ENCODE measurements around the gene TFB1M.

Gene TFB1M

GRCh38 chr6:155311583-155311982, 2.7 kb downstream of the TFB1M start:
- no peak overlapping the region for H3K4me3 ChIP-seq (ENCODE audit: low read length)

GRCh38 chr6:155311086-155311485, 3.2 kb downstream of the TFB1M start:
- H3K4me3 ChIP-seq (ENCODE audit: low read length), result no peak overlapping the region
- no peaks in the 10 kb centered on the region for H3K9me3 ChIP-seq (ENCODE audit: control insufficient read depth, low read length)
- H3K36me3 ChIP-seq (ENCODE audit: control insufficient read depth, insufficient read depth, low read length), result no peaks in the 10 kb centered on the region

More at GRCh38 chr6:155311583-155311982, 2.7 kb downstream of the TFB1M start:
- Histone ChIP-seq H3K36me3 (ENCODE audit: control insufficient read depth, insufficient read depth, low read length) (no peaks in the 10 kb centered on the region), H3K9ac (ENCODE audit: low read length) (no peak overlapping the region), H3K4me1 (ENCODE audit: control insufficient read depth, insufficient read depth, low read length) (no peaks in the 10 kb centered on the region), H3K27me3 (ENCODE audit: control insufficient read depth, insufficient read depth, low read length) (no peaks in the 10 kb centered on the region), H3K9me3 (ENCODE audit: control insufficient read depth, low read length) (no peaks in the 10 kb centered on the region)

GRCh38 chr6:155310596-155310995, 3.7 kb downstream of the TFB1M start:
- Histone ChIP-seq H3K36me3 (ENCODE audit: control insufficient read depth, insufficient read depth, low read length) (no peaks in the 10 kb centered on the region), H3K9ac (ENCODE audit: low read length) (no peak overlapping the region), H3K4me1 (ENCODE audit: control insufficient read depth, insufficient read depth, low read length) (no peaks in the 10 kb centered on the region), H3K27me3 (ENCODE audit: control insufficient read depth, insufficient read depth, low read length) (no peaks in the 10 kb centered on the region), H3K9me3 (ENCODE audit: control insufficient read depth, low read length) (no peaks in the 10 kb centered on the region), H3K4me3 (ENCODE audit: low read length) (no peak overlapping the region)

More at GRCh38 chr6:155311086-155311485, 3.2 kb downstream of the TFB1M start:
- Histone ChIP-seq H3K4me1 (ENCODE audit: control insufficient read depth, insufficient read depth, low read length) (no peaks in the 10 kb centered on the region), H3K9ac (ENCODE audit: low read length) (no peak overlapping the region), H3K27me3 (ENCODE audit: control insufficient read depth, insufficient read depth, low read length) (no peaks in the 10 kb centered on the region)

GRCh38 chr6:155309150-155309549, 5.1 kb downstream of the TFB1M start:
- Histone ChIP-seq H3K9me3 (ENCODE audit: control insufficient read depth, low read length) (no peaks in the 10 kb centered on the region), H3K9ac (ENCODE audit: low read length) (no peak overlapping the region), H3K36me3 (ENCODE audit: control insufficient read depth, insufficient read depth, low read length) (no peaks in the 10 kb centered on the region), H3K4me1 (ENCODE audit: control insufficient read depth, insufficient read depth, low read length) (no peaks in the 10 kb centered on the region), H3K27me3 (ENCODE audit: control insufficient read depth, insufficient read depth, low read length) (no peaks in the 10 kb centered on the region), H3K4me3 (ENCODE audit: low read length) (no peak overlapping the region)

- H3K27me3 ChIP-seq (ENCODE audit: control insufficient read depth, insufficient read depth, low read length), result no peaks in the 10 kb centered on the region
- H3K4me1 ChIP-seq (ENCODE audit: control insufficient read depth, insufficient read depth, low read length), result no peaks in the 10 kb centered on the region
- H3K9me3 ChIP-seq (ENCODE audit: control insufficient read depth, low read length), result no peaks in the 10 kb centered on the region
- H3K4me3 ChIP-seq (ENCODE audit: low read length), result no peak overlapping the region
- H3K9ac ChIP-seq (ENCODE audit: low read length), result no peak overlapping the region
- H3K36me3 ChIP-seq (ENCODE audit: control insufficient read depth, insufficient read depth, low read length), result no peaks in the 10 kb centered on the region
These were observed 7.3 kb downstream of the TFB1M start for GRCh38 chr6:155306958-155307357.

GRCh38 chr6:155303361-155303870, 10.9 kb downstream of the TFB1M start:
- no peaks in the 10 kb centered on the region for H3K27me3 ChIP-seq (ENCODE audit: control insufficient read depth, insufficient read depth, low read length)
- no peak overlapping the region for H3K4me3 ChIP-seq (ENCODE audit: low read length)
- H3K9me3 ChIP-seq (ENCODE audit: control insufficient read depth, low read length), result no peaks in the 10 kb centered on the region
- no peak overlapping the region for H3K9ac ChIP-seq (ENCODE audit: low read length)
- H3K36me3 ChIP-seq (ENCODE audit: control insufficient read depth, insufficient read depth, low read length), result peaks cover 4% of the 10 kb centered on the region
- no peaks in the 10 kb centered on the region for H3K4me1 ChIP-seq (ENCODE audit: control insufficient read depth, insufficient read depth, low read length)

- Histone ChIP-seq H3K9me3 (ENCODE audit: control insufficient read depth, low read length) (no peaks in the 10 kb centered on the region), H3K4me1 (ENCODE audit: control insufficient read depth, insufficient read depth, low read length) (no peaks in the 10 kb centered on the region), H3K9ac (ENCODE audit: low read length) (no peak overlapping the region), H3K27me3 (ENCODE audit: control insufficient read depth, insufficient read depth, low read length) (no peaks in the 10 kb centered on the region), H3K36me3 (ENCODE audit: control insufficient read depth, insufficient read depth, low read length) (peaks cover 4% of the 10 kb centered on the region), H3K4me3 (ENCODE audit: low read length) (no peak overlapping the region)
These were observed 12.4 kb downstream of the TFB1M start for GRCh38 chr6:155301867-155302266.

- H3K36me3 ChIP-seq (ENCODE audit: control insufficient read depth, insufficient read depth, low read length), result peaks cover 4% of the 10 kb centered on the region
- no peak overlapping the region for H3K9ac ChIP-seq (ENCODE audit: low read length)
- H3K4me1 ChIP-seq (ENCODE audit: control insufficient read depth, insufficient read depth, low read length), result no peaks in the 10 kb centered on the region
- H3K4me3 ChIP-seq (ENCODE audit: low read length), result no peak overlapping the region
- H3K9me3 ChIP-seq (ENCODE audit: control insufficient read depth, low read length), result no peaks in the 10 kb centered on the region
- H3K27me3 ChIP-seq (ENCODE audit: control insufficient read depth, insufficient read depth, low read length), result no peaks in the 10 kb centered on the region
These were observed 16.6 kb downstream of the TFB1M start for GRCh38 chr6:155297669-155298068.

GRCh38 chr6:155292711-155293110, 21.6 kb downstream of the TFB1M start:
- Histone ChIP-seq H3K4me1 (ENCODE audit: control insufficient read depth, insufficient read depth, low read length) (no peaks in the 10 kb centered on the region), H3K4me3 (ENCODE audit: low read length) (no peak overlapping the region), H3K9me3 (ENCODE audit: control insufficient read depth, low read length) (no peaks in the 10 kb centered on the region), H3K9ac (ENCODE audit: low read length) (no peak overlapping the region), H3K36me3 (ENCODE audit: control insufficient read depth, insufficient read depth, low read length) (no peaks in the 10 kb centered on the region), H3K27me3 (ENCODE audit: control insufficient read depth, insufficient read depth, low read length) (no peaks in the 10 kb centered on the region)

- Histone ChIP-seq H3K4me1 (ENCODE audit: control insufficient read depth, insufficient read depth, low read length) (no peaks in the 10 kb centered on the region), H3K36me3 (ENCODE audit: control insufficient read depth, insufficient read depth, low read length) (no peaks in the 10 kb centered on the region)
These were observed 23.0 kb downstream of the TFB1M start for GRCh38 chr6:155291291-155291690.

GRCh38 chr6:155290491-155290890, 23.8 kb downstream of the TFB1M start:
- no peak overlapping the region for H3K9ac ChIP-seq (ENCODE audit: low read length)
- H3K9me3 ChIP-seq (ENCODE audit: control insufficient read depth, low read length), result no peaks in the 10 kb centered on the region
- H3K27me3 ChIP-seq (ENCODE audit: control insufficient read depth, insufficient read depth, low read length), result no peaks in the 10 kb centered on the region
- H3K36me3 ChIP-seq (ENCODE audit: control insufficient read depth, insufficient read depth, low read length), result no peaks in the 10 kb centered on the region
- H3K4me1 ChIP-seq (ENCODE audit: control insufficient read depth, insufficient read depth, low read length), result no peaks in the 10 kb centered on the region
- no peak overlapping the region for H3K4me3 ChIP-seq (ENCODE audit: low read length)

More at GRCh38 chr6:155291291-155291690, 23.0 kb downstream of the TFB1M start:
- no peaks in the 10 kb centered on the region for H3K27me3 ChIP-seq (ENCODE audit: control insufficient read depth, insufficient read depth, low read length)
- no peaks in the 10 kb centered on the region for H3K9me3 ChIP-seq (ENCODE audit: control insufficient read depth, low read length)
- no peak overlapping the region for H3K9ac ChIP-seq (ENCODE audit: low read length)
- H3K4me3 ChIP-seq (ENCODE audit: low read length), result no peak overlapping the region

GRCh38 chr6:155287762-155288161, 26.5 kb downstream of the TFB1M start:
- Histone ChIP-seq H3K27me3 (ENCODE audit: control insufficient read depth, insufficient read depth, low read length) (no peaks in the 10 kb centered on the region), H3K4me3 (ENCODE audit: low read length) (no peak overlapping the region), H3K36me3 (ENCODE audit: control insufficient read depth, insufficient read depth, low read length) (no peaks in the 10 kb centered on the region), H3K9ac (ENCODE audit: low read length) (no peak overlapping the region), H3K9me3 (ENCODE audit: control insufficient read depth, low read length) (no peaks in the 10 kb centered on the region), H3K4me1 (ENCODE audit: control insufficient read depth, insufficient read depth, low read length) (no peaks in the 10 kb centered on the region)

- Histone ChIP-seq H3K36me3 (ENCODE audit: control insufficient read depth, insufficient read depth, low read length) (no peaks in the 10 kb centered on the region), H3K4me1 (ENCODE audit: control insufficient read depth, insufficient read depth, low read length) (no peaks in the 10 kb centered on the region), H3K9me3 (ENCODE audit: control insufficient read depth, low read length) (no peaks in the 10 kb centered on the region), H3K4me3 (ENCODE audit: low read length) (no peak overlapping the region), H3K9ac (ENCODE audit: low read length) (no peak overlapping the region), H3K27me3 (ENCODE audit: control insufficient read depth, insufficient read depth, low read length) (no peaks in the 10 kb centered on the region)
These were observed 29.5 kb downstream of the TFB1M start for GRCh38 chr6:155284775-155285174.

Data from mucosa of stomach (tissue), 1 donor.